NCI-H2081 (cell line): ENCODE results near the gene PCDHA9.
"Not testable (repeated sequence)": the region's sequence is repeated elsewhere in the genome, so short reads cannot be mapped to it uniquely, and the experiment has no call there.

ENCODE experiments used
- DNase-seq, 2 experiments: peaks; one replicate each; lab custom pipeline; 2025; lab: John Stamatoyannopoulos, UW

PCDHA9 gene

GRCh38 chr5:140835622-140836510, 12.3 kb upstream of the PCDHA9 start:
- no peak for DNase-seq

- DNase-seq = peak; percentile 66 to 82
Observed at GRCh38 chr5:140840978-140841962, 6.9 kb upstream of the PCDHA9 start, which contains the start of gene PCDHA8. PCDHA8 (plus strand) TSS chr5:140841187; CDS start chr5:140841322, 135 bp downstream.

- DNase-seq = no peak
Observed at GRCh38 chr5:140842798-140843733, 5.1 kb upstream of the PCDHA9 start.

GRCh38 chr5:140849831-140850634, 1.9 kb downstream of the PCDHA9 start:
- not testable (repeated sequence) for DNase-seq

DNA sequence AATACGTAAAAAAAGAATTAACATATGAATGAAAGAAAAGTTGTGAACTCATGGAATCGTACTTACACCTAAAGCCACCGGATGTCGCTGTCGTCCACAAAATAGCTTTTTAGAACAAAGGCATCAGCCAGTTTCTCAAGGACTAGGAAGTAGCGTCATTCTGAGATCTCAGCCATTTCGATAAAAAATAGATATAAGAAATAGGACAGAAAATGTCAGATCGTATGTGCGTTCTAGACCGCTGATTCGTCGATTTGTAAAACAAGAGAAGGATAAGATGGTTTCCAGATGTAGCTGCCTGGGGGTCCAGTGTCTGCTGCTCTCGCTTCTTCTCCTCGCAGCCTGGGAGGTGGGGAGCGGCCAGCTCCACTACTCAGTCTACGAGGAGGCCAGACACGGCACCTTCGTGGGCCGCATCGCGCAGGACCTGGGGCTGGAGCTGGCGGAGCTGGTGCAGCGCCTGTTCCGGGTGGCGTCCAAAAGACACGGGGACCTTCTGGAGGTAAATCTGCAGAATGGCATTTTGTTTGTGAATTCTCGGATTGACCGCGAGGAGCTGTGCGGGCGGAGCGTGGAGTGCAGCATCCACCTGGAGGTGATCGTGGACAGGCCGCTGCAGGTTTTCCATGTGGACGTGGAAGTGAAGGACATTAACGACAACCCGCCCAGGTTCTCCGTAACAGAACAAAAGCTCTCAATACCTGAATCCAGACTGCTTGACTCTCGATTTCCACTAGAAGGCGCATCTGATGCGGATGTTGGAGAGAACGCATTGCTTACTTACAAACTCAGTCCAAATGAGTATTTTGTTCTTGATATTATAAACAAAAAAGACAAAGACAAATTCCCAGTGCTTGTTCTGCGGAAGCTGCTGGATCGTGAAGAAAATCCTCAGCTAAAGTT, 7.8 kb downstream of the PCDHA9 start, which contains the start of gene PCDHA10:
Gene PCDHA10 (plus strand): TSS at position 126 of the 903 bp plus-strand sequence. CDS start 152 bp downstream, at position 278.
- DNase-seq = no peak

- DNase-seq = no peak
Observed at GRCh38 chr5:140857177-140857986, 9.2 kb downstream of the PCDHA9 start.

DNA sequence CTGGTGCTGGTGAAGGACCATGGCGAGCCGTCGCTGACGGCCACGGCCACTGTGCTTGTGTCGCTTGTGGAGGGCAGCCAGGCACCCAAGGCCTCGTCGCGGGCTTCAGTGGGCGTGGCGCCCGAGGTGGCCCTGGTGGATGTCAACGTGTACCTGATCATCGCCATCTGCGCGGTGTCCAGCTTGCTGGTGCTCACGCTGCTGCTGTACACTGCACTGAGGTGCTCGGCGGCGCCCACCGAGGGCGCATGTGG, 9.7 kb downstream of the PCDHA9 start:
- no peak for DNase-seq

DNA sequence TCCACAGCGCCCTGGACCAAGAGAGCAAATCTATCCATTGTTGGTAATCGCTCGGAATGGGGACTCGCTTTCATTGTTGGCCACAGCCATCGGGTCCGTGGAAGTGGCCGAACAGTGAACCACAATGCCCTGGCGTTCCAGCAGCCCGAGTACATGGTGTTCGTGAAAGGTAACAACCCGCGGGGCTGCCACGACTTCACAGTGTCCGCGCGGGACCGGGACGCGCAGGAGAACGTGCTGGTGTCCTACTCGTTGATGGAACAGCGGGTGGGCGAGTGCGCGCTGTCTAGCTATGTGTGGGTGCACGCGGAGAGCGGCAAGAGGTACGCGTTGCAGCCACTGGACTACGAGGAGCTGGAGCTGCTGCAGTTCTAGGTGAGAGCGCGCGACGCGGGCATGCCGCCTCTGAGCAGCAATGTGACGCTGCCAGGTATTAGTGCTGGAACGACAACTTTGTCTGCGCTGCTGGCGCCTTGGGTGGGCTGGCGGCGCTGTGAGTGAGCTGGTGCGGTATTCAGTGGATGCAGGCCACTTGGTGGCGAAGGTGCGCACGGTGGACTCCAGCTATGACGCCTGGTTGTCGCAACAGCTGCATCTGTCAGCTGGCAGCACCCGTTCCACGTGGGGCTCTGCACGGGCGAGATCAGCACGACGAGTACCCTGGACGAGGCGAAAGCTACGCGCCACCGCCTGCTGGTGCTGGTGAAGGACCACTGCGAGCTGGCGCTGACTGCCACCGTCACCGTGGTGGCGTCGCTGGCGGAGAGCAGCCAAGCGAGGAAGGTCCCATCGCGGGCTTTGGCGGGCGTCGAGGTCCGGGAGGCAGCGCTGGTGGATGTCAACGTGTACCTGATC, 14.5 kb downstream of the PCDHA9 start:
- DNase-seq = no peak

DNA sequence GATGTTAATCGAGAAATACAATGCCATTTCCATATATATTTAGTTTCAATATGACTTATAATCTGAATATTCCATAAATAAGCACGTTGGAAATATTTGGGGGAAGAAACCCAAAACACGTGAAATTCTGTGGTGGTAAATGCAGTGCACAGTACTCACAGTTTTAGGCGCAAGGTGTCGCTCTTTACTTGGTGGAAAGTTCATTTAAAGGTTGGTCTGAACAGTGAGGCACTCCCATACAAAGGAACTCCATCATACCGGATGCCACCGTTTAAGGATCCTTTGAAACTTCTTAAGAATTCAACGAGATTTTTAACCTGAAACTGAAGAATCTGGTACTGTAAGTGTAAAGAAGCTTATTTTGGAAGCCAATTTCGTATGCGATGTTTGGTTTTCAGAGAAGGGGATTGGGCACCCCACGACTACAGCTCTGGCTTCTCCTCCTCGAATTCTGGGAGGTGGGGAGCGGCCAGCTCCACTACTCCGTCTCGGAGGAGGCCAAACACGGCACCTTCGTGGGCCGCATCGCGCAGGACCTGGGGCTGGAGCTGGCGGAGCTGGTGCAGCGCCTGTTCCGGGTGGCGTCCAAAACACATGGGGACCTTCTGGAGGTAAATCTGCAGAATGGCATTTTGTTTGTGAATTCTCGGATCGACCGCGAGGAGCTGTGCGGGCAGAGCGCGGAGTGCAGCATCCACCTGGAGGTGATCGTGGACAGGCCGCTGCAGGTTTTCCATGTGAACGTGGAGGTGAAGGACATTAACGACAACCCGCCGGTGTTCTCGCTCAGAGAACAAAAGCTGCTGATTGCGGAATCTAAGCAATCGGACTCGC, 20.8 kb downstream of the PCDHA9 start, which contains the start of gene PCDHA11:
Gene PCDHA11 (plus strand): TSS at position 237 of the 834 bp plus-strand sequence. CDS start 147 bp downstream, at position 384.
- no peak for DNase-seq

- DNase-seq = no peak
Observed at GRCh38 chr5:140869555-140869886, 21.3 kb downstream of the PCDHA9 start.

- DNase-seq = no peak
Observed at GRCh38 chr5:140870221-140871201, 22.3 kb downstream of the PCDHA9 start.

GRCh38 chr5:140875085-140876065, 27.2 kb downstream of the PCDHA9 start, which contains the start of gene PCDHA12:
PCDHA12 (plus strand) TSS chr5:140875308; CDS start chr5:140875473, 165 bp downstream.
- DNase-seq = no peak

DNA sequence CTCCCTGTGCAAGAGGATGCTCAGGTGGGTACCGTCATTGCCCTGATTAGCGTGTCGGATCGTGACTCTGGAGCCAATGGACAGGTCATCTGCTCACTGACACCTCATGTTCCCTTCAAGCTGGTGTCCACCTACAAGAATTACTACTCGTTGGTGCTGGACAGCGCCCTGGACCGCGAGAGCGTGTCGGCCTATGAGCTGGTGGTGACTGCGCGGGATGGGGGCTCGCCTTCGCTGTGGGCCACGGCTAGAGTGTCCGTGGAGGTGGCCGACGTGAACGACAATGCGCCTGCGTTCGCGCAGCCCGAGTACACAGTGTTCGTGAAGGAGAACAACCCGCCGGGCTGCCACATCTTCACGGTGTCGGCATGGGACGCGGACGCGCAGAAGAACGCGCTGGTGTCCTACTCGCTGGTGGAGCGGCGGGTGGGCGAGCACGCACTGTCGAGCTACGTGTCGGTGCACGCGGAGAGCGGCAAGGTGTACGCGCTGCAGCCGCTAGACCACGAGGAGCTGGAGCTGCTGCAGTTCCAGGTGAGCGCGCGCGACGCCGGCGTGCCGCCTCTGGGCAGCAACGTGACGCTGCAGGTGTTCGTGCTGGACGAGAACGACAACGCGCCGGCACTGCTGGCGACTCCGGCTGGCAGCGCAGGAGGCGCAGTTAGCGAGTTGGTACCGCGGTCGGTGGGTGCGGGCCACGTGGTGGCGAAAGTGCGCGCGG, 28.5 kb downstream of the PCDHA9 start:
- not testable (repeated sequence) for DNase-seq

- DNase-seq = no peak
Observed at GRCh38 chr5:140877262-140877581, 29.0 kb downstream of the PCDHA9 start.
